K562 (cell line): Measurements from ENCODE around the gene TAS1R3. TPM values are rescaled to one million over a fixed set of nuclear protein-coding genes. Genes with fewer than 3 reads are reported as not detected.
A peak's percentile ranks its signal among the peaks of the same experiment; 100 is the strongest.

ENCODE experiments used
- ATAC-seq: fragments of 200-7000 bp; cut with Tn5 transposase; 3 replicates; pipeline ENCODE4 v1.9.1; 2020; ENCODE audit warnings: moderate library complexity
- BruUV-seq: library from RNA; stranded (reverse); fragments of 400-500 nt; replicated peaks from 2 replicates; lab custom pipeline; 2021; lab: Mats Ljungman, UMichigan
- CTCF ChIA-PET: fragments of 300-600 bp; formaldehyde crosslinking; extraction: SDS; loops from one replicate; lab custom pipeline; 2021; ENCODE audit warnings: low intra/inter-chr PET ratio; lab: Yijun Ruan, JAX
- POLR2A ChIA-PET: fragments of 300-600, 350-650 bp; sonication (Branson Sonifier 250); formaldehyde crosslinking; extraction: SDS; loops from one replicate; lab custom pipeline; 2021; ENCODE audit warnings: antibody characterized with exemption, inconsistent platforms; lab: Yijun Ruan, JAX
- DNase-seq, 4 experiments: peaks; one replicate each; pipeline versions ENCODE4 v3.0.0 to v3.0.0-alpha.2; 2011 to 2018; ENCODE audit warnings: low spot score in 3 of 4, mixed read lengths in 3 of 4; ENCODE audit errors: extremely low read depth in 1 of 4
- FAIRE-seq: peaks from 2 replicates; lab custom pipeline; 2011; peaks lifted over from hg19 to GRCh38; lab: Jason Lieb, UNC
- H2AFZ ChIP-seq: 2 replicates; pipeline ENCODE4 v1.6.0; 2011; ENCODE audit warnings: low read depth, low read length, control low read depth, inconsistent platforms
- H3K27ac ChIP-seq: fragments of 200-600 bp; 3 replicates; pipeline ENCODE4 v1.8.0; 2011; ENCODE audit warnings: low read depth, mild to moderate bottlenecking, control low read depth, inconsistent platforms, low read length, moderate library complexity, mixed read lengths; ENCODE audit errors: extremely low read depth
- H3K27me3 ChIP-seq, 2 experiments: fragments of 300-600 bp in 1 of 2; 2 replicates in 1 of 2; 3 replicates in 1 of 2; pipeline versions ENCODE4 v1.6.0 to v1.8.0; 2011; ENCODE audit warnings: inconsistent platforms in 2 of 2, low read length in 2 of 2, mild to moderate bottlenecking in 1 of 2, mixed read lengths in 1 of 2, moderate library complexity in 1 of 2; ENCODE audit not compliant: control insufficient read depth in 2 of 2, insufficient read depth in 2 of 2
- H3K36me3 ChIP-seq: fragments of 300-600 bp; 3 replicates; pipeline ENCODE4 v1.8.0; 2011; ENCODE audit warnings: mild to moderate bottlenecking, low read length, inconsistent platforms; ENCODE audit not compliant: control insufficient read depth, insufficient read depth
- H3K4me1 ChIP-seq, 2 experiments: fragments of 200-600 bp in 1 of 2; replicated peaks in 1 of 2; 2 replicates in 1 of 2; 3 replicates in 1 of 2; pipeline versions ENCODE4 v1.5.1 to v1.8.0; 2011; ENCODE audit warnings: inconsistent platforms in 2 of 2, low read length in 2 of 2, mild to moderate bottlenecking in 1 of 2, mixed read lengths in 1 of 2, moderate library complexity in 1 of 2; ENCODE audit not compliant: control insufficient read depth in 2 of 2, insufficient read depth in 2 of 2
- H3K4me2 ChIP-seq: 2 replicates; pipeline ENCODE4 v1.6.1; 2011; ENCODE audit warnings: low read length, control low read depth, inconsistent platforms, mixed read lengths; ENCODE audit not compliant: insufficient read depth
- H3K4me3 ChIP-seq: fragments of 200-600 bp; sonication (generic), shearing (Covaris generic); 2 replicates; pipeline ENCODE4 v1.5.1; 2016; ENCODE audit warnings: control low read depth, inconsistent platforms
- H3K79me2 ChIP-seq: fragments of 200-600 bp; 3 replicates; pipeline ENCODE4 v1.8.0; 2011; ENCODE audit warnings: low read length, inconsistent platforms; ENCODE audit not compliant: control insufficient read depth, insufficient read depth
- H3K9ac ChIP-seq, 2 experiments: 2 replicates each; pipeline versions ENCODE4 v1.6.0 to v1.6.1; 2011; ENCODE audit warnings: low read depth in 2 of 2, low read length in 2 of 2, control low read depth in 1 of 2, inconsistent platforms in 1 of 2, mild to moderate bottlenecking in 1 of 2, mixed read lengths in 1 of 2; ENCODE audit not compliant: insufficient read depth in 1 of 2
- H3K9me1 ChIP-seq: one replicate; pipeline ENCODE4 v1.6.0; 2011; ENCODE audit warnings: inconsistent platforms, mild to moderate bottlenecking, low read length, moderate library complexity; ENCODE audit not compliant: control insufficient read depth, insufficient read depth
- H3K9me3 ChIP-seq: replicated peaks from 2 replicates; pipeline ENCODE4 v1.5.1; 2011; ENCODE audit warnings: low read depth, low read length, inconsistent platforms; ENCODE audit not compliant: control insufficient read depth, insufficient read depth
- H4K20me1 ChIP-seq: replicated peaks from 2 replicates; pipeline ENCODE4 v1.6.1; 2011; ENCODE audit warnings: low read length, inconsistent platforms, mixed read lengths; ENCODE audit not compliant: control insufficient read depth, insufficient read depth
- HMGN3 ChIP-seq: IDR thresholded peaks from 2 replicates; pipeline ENCODE4 v1.6.1; 2011; ENCODE audit warnings: borderline replicate concordance, low read depth, mild to moderate bottlenecking, mixed read lengths, low read length; ENCODE audit not compliant: insufficient read length; ENCODE audit errors: extremely low read depth
- KDM5B ChIP-seq: fragments of 200-600 bp; sonication (generic); IDR thresholded peaks from 2 replicates; pipeline ENCODE4 v1.6.1; 2012; ENCODE audit warnings: low read depth, mild to moderate bottlenecking, moderate library complexity, low read length, control low read depth, inconsistent platforms; ENCODE audit not compliant: insufficient replicate concordance
- MTA3 ChIP-seq: fragments of 450-650 bp; formaldehyde crosslinking; IDR thresholded peaks from 2 replicates; pipeline ENCODE4 v1.6.1; 2017; ENCODE audit warnings: mild to moderate bottlenecking, borderline replicate concordance
- NCOA2 ChIP-seq, 2 experiments: fragments of 450-650 bp; IDR thresholded peaks; 2 replicates each; pipeline ENCODE4 v1.6.1; 2018; ENCODE audit warnings: mild to moderate bottlenecking in 2 of 2, moderate library complexity in 1 of 2; ENCODE audit not compliant: partially characterized antibody in 2 of 2
- POLR2A ChIP-seq: fragments of 450-650 bp; conservative IDR thresholded peaks from 2 replicates; pipeline ENCODE4 v1.6.1; 2016
- POLR2AphosphoS5 ChIP-seq: IDR thresholded peaks from 2 replicates; pipeline ENCODE4 v1.6.1; 2011; ENCODE audit warnings: mild to moderate bottlenecking, low read depth, low read length, moderate library complexity; ENCODE audit not compliant: control insufficient read depth, insufficient read depth
- POLR2G ChIP-seq: fragments of 200-400 bp; formaldehyde crosslinking; IDR thresholded peaks from 2 replicates; pipeline ENCODE4 v1.6.1; 2017; ENCODE audit warnings: low read depth, mild to moderate bottlenecking, antibody characterized with exemption, low read length, moderate library complexity
- RBFOX2 ChIP-seq: fragments of 200-400 bp; formaldehyde crosslinking; IDR thresholded peaks from 2 replicates; pipeline ENCODE4 v1.6.1; 2017; ENCODE audit warnings: low read depth, mild to moderate bottlenecking, low read length, moderate library complexity
- STAT5A ChIP-seq: IDR thresholded peaks from 2 replicates; pipeline ENCODE4 v1.6.1; 2012; ENCODE audit warnings: low read length, inconsistent platforms, borderline replicate concordance
- TFAM ChIP-seq: fragments of 250-450 bp; sonication (Bioruptor Pico); conservative IDR thresholded peaks from 2 replicates; pipeline ENCODE4 v1.5.0; 2021; ENCODE audit warnings: mild to moderate bottlenecking, moderate library complexity
- U2AF2 ChIP-seq: fragments of 200-400 bp; formaldehyde crosslinking; optimal IDR thresholded peaks from 2 replicates; pipeline ENCODE3; 2017; ENCODE audit warnings: low read depth, mild to moderate bottlenecking, low read length
- USF1 ChIP-seq: sonication (generic); formaldehyde crosslinking; IDR thresholded peaks from 2 replicates; pipeline ENCODE4 v1.9.0; 2022; ENCODE audit warnings: mild to moderate bottlenecking, missing genetic modification reagents
- ZNF143 ChIP-seq: sonication (generic); formaldehyde crosslinking; IDR thresholded peaks from 2 replicates; pipeline ENCODE4 v1.9.0; 2022; ENCODE audit warnings: mild to moderate bottlenecking, missing genetic modification reagents
- WGBS: fragments of 100-300 bp; shearing (Covaris generic); methylation state at CpG from one replicate; pipeline ENCODE4 v1.1.6; 2016; ENCODE audit warnings: low coverage, mixed read lengths; ENCODE audit not compliant: insufficient coverage; ENCODE audit errors: missing lambda C conversion rate; 5-methylcytosine and 5-hydroxymethylcytosine counted together
- in situ Hi-C: fragments of 300-500 bp; cut with MboI; formaldehyde crosslinking; loops from 4 replicates; pipeline ENCODE4 v1.15.0; 2018; ENCODE audit warnings: inconsistent platforms, mixed read lengths
- intact Hi-C: fragments of 100-400 bp; cut with micrococcal nuclease; formaldehyde crosslinking; loops from 2 replicates; pipeline ENCODE4 v1.14.2; 2022
- polyA plus RNA-seq, 8 experiments: library from polyadenylated mRNA; depleted of rRNA in 4 of 8; stranded (reverse) in 5 of 8; unstranded in 3 of 8; fragments of >200 nt; fragmentation: Nextera tagmentation in 2 of 8; fragmentation: Illumina TruSeq in 1 of 8; extraction: Ambion mirVana in 2 of 8; extraction: Trizol in 1 of 8; gene quantifications; 2 replicates each; pipeline versions ENCODE4 v1.2.1 to v1.2.3, GENCODE V29; 2011 to 2014; ENCODE audit warnings: inconsistent platforms in 1 of 8, missing spikeins in 1 of 8
- total RNA-seq, 7 experiments: library from RNA; depleted of rRNA in 6 of 7; stranded (reverse); fragments of >200 nt in 6 of 7; fragmentation: Illumina TruSeq in 2 of 7; extraction: Trizol in 2 of 7; gene quantifications; 2 replicates each; pipeline versions ENCODE4 v1.2.1 to v1.2.3, GENCODE V29; 2011 to 2021; ENCODE audit warnings: low replicate concordance in 1 of 7

The TAS1R3 gene
- total and polyA plus RNA-seq, 9 of the 15 experiments (the other 6 are each of a cell fraction or from before 2014, with no cell fraction given), result 0.07 to 0.13 TPM; not detected in 7

GRCh38 chr1:1328254-1328653 lies 2.8 kb upstream of the TAS1R3 start:
- CTCF ChIA-PET, result no interaction called here
- POLR2A ChIA-PET, result interaction anchor here (2.2 kb wide), 1 partner anchor 15 kb away, joined by 9 read pairs; no protein-coding TSS in a partner anchor

GRCh38 chr1:1329304-1330210 lies 1.5 kb upstream of the TAS1R3 start:
- ChIA-PET CTCF (no interaction called here), POLR2A (no interaction called here)
- Histone ChIP-seq H3K9me1 (peaks cover 4% of the 10 kb centered on the region), H3K9me3 (peaks cover 6% of the 10 kb centered on the region), H3K79me2 (peaks cover 19% of the 10 kb centered on the region), H2AFZ (no peak overlapping the region), H3K4me3 (no peak overlapping the region), H3K27ac (no peak overlapping the region), H4K20me1 (peaks cover 2% of the 10 kb centered on the region; the same call in 1 of the 2 replicates), H3K4me1 (peaks cover 6 to 95% of the 10 kb centered on the region in 2 experiments; a peak in 4 of 5 replicates), H3K36me3 (peaks cover 18% of the 10 kb centered on the region; the same call in 1 of the 3 replicates), H3K27me3 (no peaks in the 10 kb centered on the region), H3K4me2 (no peak overlapping the region), H3K9ac (no peak overlapping the region)
- WGBS, result 90% methylated on average over 58 of the region's 58 CpGs
- peak; percentile 62 for FAIRE-seq
- ATAC-seq, result no peak
- intact Hi-C loops (no loop called here), in situ Hi-C loops (no loop called here)
- no peak for DNase-seq
- no TSS peak for BruUV-seq
- TF ChIP-seq POLR2AphosphoS5, result 0 out of 2 replicates have a peak, but pooled peaks have one; percentile 6
- TF ChIP-seq HMGN3, result peak; percentile 16
- peak; percentile 51 for TF ChIP-seq USF1 (CRISPR knock-in tag)
- TF ChIP-seq RBFOX2, result peak; percentile 40
- no peak for TF ChIP-seq NCOA2 (IDR thresholded peaks at IDR 0.05; ENCODE audit: partially characterized antibody in 2 of 2)
- TF ChIP-seq POLR2G, result peak; percentile 82
- no peak for TF ChIP-seq TFAM (CRISPR knock-in tag)
- peak; percentile 51; the same call in 1 of the 2 replicates for TF ChIP-seq STAT5A
- TF ChIP-seq MTA3, result 0 out of 2 replicates have a peak, but pooled peaks have one; percentile 11
- TF ChIP-seq KDM5B, result peak; percentile 67
- peak; percentile 60; the same call in 1 of the 2 replicates for TF ChIP-seq POLR2A
- TF ChIP-seq ZNF143, result peak; percentile 49; the same call in 1 of the 2 replicates

More at GRCh38 chr1:1328254-1328653, 2.8 kb upstream of the TAS1R3 start:
- Histone ChIP-seq H3K27ac (no peak overlapping the region), H3K79me2 (peaks cover 29% of the 10 kb centered on the region), H4K20me1 (0 out of 2 replicates have a peak, but pooled peaks cover 3% of the 10 kb centered on the region)
- intact Hi-C loops, result no loop called here
- TF ChIP-seq POLR2G, result peak; percentile 69
- TF ChIP-seq U2AF2, result no peak
- TF ChIP-seq, all 486 proteins: peak for 1
- no peaks in the 10 kb centered on the region for H3K27me3 ChIP-seq
- BruUV-seq, result no TSS peak
- in situ Hi-C loops, result no loop called here
- peaks cover 10 to 91% of the 10 kb centered on the region in 2 experiments for H3K4me1 ChIP-seq
- no peak for DNase-seq
- no peak for FAIRE-seq
- H3K9me3 ChIP-seq, result peaks cover 6% of the 10 kb centered on the region
- ATAC-seq, result no peak
- WGBS, result 90% methylated on average over 6 of the region's 15 CpGs
- H2AFZ ChIP-seq, result no peak overlapping the region
- no peak overlapping the region for H3K4me3 ChIP-seq
- H3K4me2 ChIP-seq, result no peak overlapping the region
- H3K9me1 ChIP-seq, result peaks cover 4% of the 10 kb centered on the region
- peak overlapping the region in 1 of 2 experiments; percentile 65; a peak in 2 of 4 replicates for H3K9ac ChIP-seq
- H3K36me3 ChIP-seq, result peaks cover 16% of the 10 kb centered on the region; the same call in 1 of the 3 replicates
